Measurements from ENCODE around the gene PTPRA. TPM values are rescaled to one million over a fixed set of nuclear protein-coding genes. Genes with fewer than 3 reads are reported as not detected.
"Not testable (repeated sequence)": the region's sequence is repeated elsewhere in the genome, so short reads cannot be mapped to it uniquely, and the experiment has no call there.

The PTPRA gene
- polyA plus RNA-seq, 1 donor, result 103 TPM

DNA sequence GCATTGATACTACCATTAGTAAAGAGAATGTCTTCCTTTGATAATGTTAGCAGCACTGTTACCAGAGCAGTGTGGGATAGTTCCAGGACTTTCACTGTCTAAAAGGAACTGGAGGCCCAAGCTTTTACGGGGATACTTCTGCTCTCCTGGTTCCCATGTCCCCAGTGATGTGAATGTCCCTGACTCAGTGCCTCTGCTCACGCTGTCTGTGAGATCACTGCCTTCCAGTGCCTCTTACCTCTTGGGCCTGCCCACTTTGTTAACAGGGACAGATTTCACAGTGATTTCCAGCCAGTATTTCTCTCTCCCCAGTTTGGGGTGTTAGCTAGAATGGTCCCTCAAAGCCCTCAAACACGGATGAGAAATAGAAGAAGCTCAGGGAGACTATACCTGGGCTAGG, 14.4 kb downstream of the PTPRA start:
- no peak for DNase-seq

DNA sequence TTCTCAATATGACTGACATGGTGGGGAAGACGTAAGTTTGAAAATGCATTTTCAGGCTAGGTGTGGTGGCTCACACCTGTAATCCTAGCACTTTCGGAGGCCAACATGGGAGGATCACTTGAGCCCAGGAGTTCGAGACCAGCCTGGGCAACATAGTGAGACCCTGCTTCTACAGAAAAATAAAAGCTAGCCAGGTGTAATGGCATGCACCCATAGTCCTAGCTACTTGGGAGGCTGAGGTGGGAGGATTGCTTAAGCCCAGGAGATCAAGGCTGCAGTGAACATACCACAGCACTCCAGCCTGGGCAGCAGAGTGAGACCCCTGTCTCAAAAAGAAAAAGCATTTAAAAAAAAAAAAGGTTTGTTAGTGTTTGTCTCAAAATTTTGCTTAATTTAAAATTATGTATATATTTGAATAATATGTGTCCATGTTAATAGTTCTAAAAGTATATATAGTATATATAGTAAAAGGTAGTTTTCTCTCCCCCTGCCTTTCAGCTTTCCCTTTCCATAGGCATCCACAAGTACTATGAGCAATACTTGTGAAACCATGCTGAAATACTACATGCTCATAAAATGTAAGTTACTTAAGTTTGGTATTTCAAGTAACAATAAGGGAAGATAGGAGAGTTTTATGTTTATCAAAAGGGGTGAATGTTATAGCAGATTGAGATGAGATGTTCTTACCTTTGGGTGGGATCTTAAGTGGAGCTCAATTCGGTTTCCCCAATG, 15.1 kb downstream of the PTPRA start:
- DNase-seq, result no peak

DNA sequence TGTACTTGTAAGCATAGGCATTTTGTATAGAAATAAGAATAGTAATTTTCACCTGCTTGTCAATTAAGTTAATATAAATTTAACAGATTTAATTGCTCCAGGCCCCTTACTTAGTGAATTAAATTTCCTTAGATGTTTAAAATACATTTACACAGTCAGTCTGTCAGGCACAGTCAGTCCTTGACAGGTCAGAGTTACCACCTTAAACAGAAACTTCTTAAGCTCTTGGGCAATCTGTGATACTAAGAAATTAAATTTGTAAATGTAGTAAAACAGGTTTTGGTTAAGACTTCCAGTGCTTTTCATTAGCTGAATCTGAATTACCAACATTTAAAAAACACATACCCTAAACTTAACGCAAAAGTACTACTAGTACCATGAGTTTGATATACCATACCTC, 15.9 kb downstream of the PTPRA start:
- DNase-seq, result no peak

DNA sequence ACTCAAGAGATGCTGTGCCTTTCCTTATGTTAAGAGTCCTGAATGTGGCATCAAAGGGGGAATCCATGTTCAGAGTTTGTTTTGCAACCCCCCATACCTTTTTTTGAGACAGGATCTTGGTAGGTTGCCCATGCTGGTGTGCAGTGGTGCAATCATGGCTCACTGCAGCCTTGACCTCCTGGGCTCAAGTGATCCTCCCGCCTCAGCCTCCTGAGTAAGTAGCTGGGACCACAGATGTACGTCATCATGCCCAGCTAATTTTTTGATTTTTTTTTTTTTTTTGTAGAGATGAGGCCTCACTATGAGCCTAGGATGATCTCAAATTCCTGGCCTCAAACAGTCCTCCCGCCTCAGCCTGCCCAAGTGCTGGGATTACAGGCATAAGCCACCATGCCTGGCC, 16.5 kb downstream of the PTPRA start:
- DNase-seq, result no peak

DNA sequence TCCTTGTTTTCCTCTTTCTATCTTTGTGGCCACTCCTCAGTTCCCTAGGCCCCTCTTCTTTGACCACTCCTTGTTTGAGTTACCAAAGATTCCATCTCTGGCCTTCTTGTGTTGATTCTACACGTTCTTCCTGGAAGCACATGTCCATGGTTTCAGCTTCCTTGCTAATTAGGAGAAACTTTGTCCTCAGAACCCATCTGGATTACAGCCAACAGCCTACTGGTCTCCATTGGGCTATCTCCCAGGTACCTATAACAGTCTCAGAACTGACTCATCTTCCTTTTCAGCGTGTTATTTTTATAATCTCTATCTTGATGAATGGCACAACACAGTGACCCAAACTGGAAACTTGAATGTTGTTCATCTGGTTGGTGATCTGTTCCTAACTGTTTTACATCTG, 17.5 kb downstream of the PTPRA start:
- DNase-seq, result no peak

GRCh38 chr20:2891343-2891742, 18.1 kb downstream of the PTPRA start:
- no peak for DNase-seq

DNA sequence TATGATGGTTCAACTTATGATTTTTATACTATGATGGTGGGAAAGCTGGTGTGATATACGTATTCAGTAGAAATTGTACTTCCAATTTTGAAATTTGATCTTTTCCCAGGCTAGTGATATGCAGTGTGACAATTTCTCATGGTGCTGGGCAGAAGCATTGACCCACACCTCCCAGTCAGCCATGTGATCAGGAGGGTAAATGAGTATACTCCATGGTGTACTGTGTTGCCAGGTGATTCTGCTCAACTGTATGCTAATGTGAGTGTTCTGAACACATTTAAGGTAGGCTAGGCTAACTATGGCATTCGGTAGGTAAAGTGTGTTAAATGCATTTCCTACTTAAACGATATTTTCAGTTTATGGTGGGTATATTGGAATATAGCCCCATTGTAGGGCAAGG, 19.1 kb downstream of the PTPRA start:
- no peak for DNase-seq

- no peak for DNase-seq
These were observed 20.9 kb downstream of the PTPRA start for GRCh38 chr20:2894221-2894620.

DNA sequence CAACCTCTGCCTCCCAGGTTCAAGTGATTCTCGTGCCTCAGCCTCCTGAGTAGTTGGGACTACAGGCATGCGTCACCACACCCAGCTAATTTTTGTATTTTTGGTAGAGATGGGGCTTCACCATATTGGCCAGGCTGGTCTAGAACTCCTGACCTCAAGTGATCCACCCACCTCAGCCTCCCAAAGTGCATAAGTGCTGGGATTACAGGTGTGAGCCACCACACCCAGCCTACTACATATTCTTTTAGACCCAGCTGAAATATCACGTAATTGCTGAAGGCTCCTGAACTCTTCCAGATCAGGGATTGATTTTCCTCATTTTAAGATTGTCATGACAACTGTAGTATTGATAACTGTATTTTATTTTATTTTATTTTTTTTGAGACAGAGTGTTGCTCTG, 21.9 kb downstream of the PTPRA start:
- not testable (repeated sequence) for DNase-seq

DNA sequence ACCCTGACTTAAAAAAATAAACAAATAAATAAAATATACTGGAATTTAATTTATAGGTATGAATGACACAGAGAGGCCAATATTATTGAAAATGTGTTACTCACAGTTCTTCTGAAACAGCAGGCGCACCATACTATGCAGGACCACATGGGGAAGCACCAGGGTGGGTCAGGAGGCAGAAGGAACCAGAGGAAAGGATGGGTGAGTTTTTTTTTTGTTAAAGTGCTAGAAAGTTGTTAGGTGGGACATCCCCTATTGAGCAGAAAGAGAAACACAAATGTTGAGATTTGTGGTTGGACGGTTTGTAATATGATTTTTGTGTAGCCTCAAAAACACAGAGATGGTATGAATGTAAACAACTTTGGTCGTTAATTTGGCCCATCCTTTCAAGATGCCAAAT, 26.0 kb downstream of the PTPRA start:
- no peak for DNase-seq

GRCh38 chr20:2900845-2901592, 27.7 kb downstream of the PTPRA start:
- no peak for DNase-seq

DNA sequence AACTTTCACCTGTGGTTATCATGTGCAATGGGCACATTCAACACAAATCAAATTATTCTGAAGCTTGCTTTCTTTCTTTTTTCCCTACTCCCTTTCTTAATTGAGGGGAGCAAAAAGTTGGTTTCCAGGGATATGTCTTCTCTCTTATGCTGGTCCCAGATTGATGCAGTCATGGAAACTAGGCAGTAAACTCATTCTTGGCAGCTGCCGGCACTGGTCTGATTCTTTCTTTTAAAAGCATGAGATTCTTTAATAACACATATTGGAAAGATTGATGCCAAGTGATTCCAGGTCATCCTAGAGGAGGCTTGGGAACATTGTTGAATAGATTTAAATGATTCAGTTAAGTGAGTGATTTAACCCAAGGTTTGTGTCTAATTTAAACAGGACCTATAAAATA, 29.0 kb downstream of the PTPRA start:
- no peak for DNase-seq

DNA sequence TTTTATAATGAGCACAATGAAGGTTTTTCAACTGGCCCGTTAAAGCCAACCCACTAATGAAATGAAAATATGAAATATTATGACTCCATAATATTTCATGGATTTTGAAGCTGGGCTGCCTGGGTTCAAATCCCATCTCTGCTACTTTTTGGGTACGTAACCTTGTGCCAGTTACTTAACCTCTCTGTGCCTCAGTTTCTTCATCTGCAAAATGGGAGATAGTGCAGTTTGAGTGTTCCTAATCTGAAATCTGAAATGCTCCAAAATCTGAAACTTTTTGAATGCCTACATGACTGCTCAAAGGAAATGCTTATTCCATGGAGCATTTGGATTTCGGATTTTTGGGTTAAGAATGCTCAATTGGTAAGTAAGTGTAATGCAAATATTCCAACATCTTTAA, 29.5 kb downstream of the PTPRA start:
- DNase-seq, result no peak

DNA sequence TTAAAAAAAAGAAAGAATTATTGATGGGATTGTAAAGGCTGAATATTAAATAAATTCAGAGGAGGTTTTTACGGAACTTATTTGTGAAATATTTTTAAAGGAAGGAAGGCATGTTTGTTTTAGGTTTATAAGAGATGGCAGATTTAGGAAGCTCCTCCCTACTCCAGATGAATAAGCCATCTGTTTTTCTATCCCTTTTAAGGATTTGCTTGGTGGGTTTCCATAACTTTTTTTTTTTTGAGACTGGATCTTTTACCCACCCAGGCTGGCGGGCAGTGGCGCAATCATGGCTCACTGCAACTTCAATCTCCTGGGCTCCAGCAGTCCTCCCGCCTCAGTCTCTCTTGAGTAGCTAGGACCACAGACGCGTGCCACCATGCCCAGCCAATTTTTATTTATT, 30.4 kb downstream of the PTPRA start:
- no peak for DNase-seq

GRCh38 chr20:2907519-2907918, 34.2 kb downstream of the PTPRA start:
- DNase-seq, result no peak

DNA sequence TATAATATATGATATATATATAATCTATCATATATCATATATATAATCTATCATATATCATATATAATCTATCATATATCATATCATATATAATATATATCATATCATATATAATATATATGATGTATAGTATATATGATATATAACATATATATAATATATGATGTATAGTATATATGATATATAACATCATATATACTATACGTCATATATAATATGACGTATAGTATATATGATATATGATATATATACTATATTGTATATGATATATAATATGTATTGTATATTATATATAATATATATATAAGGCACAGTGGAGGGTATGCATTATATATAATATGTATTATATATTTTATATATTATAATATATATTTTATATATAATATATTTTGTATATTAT, 36.7 kb downstream of the PTPRA start:
- no peak for DNase-seq

- DNase-seq, result no peak
These were observed 37.9 kb downstream of the PTPRA start for GRCh38 chr20:2911200-2911599.

DNA sequence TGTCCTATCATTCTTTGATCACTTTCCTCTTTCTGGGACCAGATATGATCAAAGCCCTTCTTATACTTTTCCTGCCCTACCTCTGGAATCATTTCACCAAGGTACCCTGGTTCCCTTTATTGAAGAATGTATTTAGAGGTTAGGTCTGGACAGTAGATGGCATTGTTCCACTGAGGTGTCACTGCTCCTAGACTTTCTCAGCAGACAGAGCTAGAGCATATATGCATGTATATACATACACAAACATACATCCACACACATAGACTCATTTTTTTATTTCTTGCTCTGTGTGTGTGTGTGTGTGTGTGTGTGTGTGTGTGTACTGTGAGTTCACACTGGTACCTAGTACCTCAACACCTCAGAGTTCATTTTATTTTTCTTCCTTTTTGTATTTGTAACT, 40.9 kb downstream of the PTPRA start:
- no peak for DNase-seq

DNA sequence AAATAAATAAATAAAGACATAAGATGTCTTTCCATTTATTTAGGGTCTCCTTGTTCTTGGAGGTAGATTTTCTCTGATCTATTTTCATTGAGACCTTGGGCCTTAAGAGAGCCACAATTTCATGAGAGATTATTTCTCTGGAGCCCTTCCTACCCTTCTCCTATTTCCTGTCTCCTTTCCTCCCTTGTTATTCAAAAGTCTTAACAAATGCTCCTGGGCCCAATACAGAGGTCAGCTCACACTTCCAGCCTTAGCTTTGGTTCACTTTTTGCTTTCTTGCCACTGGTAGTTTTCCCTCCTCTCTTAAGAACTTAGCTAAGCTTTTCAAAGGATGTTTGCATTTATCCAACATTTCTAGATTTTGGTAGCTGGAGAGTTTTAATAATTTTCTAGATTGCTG, 44.0 kb downstream of the PTPRA start:
- no peak for DNase-seq

DNA sequence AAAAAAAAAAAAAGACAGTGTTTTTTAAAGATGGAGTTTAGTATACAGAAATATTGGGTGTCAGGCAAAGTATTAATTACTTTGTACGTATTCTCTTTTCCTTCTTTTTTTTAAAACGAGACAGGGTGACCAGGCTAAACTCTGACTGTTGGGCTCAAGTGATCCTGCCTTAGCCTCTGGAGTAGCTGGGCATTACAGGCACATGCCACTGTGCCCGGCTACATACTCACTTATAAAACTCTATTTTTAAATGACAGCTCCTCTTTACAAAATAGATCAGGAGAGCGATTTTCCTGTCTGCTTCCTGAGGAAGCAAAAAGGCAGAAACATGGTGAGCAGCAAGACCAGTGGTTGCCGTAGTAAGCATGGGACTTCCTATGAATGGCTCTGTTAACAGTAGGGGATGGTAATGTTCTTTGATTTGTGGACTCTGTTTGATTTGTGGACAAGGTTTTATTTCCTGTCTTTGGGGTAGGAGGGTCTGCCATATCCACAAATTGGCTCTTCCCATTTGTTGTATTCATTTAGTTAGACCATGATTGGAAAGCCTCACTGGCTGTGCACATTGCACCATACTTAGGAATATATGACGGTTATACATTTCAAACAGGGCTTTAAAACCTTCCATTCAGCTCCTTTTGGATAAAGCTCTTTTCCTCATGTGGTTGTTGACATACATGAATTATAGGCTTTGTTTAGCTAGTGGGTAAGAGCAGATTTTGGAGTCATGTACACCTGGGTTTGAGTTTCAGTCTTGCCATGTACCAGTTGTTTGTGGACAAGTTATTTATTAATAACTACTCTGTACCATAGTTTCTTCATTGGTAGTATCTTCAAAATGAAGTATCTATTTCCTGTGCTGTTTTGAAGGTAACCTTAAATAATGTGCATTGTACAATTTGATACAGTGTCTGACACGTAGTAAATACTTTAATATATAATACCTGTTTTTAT, 45.1 kb downstream of the PTPRA start:
- DNase-seq, result no peak

- DNase-seq, result peak; percentile 28
These were observed 46.4 kb downstream of the PTPRA start for GRCh38 chr20:2919518-2920245.

- DNase-seq, result no peak
These were observed 47.2 kb downstream of the PTPRA start for GRCh38 chr20:2920473-2920872.

Data from left kidney (tissue), 2 donors.